HG03066 (cell line): Measurements from ENCODE around the gene GAS7.

Experiments used
- ATAC-seq: cut with Tn5 transposase; IDR thresholded peaks from one replicate; pipeline ENCODE4 v1.9.1; 2021; ENCODE audit warnings: low read depth; ENCODE audit not compliant: unreplicated experiment

Gene GAS7

GRCh38 chr17:10201680-10202079 is 3.3 kb upstream of the GAS7 start:
- no peak for ATAC-seq

DNA sequence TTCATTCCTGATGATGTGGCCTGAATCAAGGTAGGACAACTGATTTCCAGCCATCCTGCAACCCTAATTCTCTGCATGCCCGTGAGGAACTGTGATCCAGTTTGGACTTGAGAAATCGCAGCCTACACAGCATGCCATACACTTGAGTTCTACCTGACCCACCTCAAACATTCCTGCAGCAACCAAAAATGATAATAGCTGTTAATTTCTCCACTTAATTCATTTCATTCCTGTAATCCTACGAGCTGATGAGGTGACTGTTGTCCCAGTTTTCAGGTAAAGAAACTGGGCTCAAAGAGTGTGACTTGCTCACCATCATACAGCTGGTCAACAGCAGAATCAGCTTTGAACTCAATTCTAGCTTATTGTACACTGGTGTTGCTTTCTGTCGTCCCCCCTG is 2.2 kb upstream of the GAS7 start:
- no peak for ATAC-seq

GRCh38 chr17:10200016-10200415 is 1.6 kb upstream of the GAS7 start:
- no peak for ATAC-seq

GRCh38 chr17:10197721-10198508 is 491 bp downstream of the GAS7 start:
- ATAC-seq = peak; percentile 25

DNA sequence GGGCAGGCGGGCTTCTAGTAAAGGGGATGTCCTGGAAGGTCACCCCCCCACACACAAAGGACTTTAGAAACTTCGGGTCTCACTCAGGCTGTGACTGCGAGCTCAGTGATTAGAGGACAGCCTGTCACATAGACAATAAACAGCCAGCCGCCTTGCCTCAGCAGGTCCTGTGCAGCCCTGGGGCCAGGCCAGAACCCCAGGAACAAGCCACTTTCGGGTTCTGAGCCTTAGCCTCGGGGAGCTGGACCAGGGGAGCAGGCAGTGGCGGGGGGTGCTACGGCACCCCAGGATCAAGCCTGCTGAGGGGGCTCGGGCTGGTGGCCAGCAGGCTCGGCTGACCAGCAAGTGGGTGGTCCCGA is 1.1 kb downstream of the GAS7 start:
- ATAC-seq = no peak

GRCh38 chr17:10196941-10197340 is 1.5 kb downstream of the GAS7 start:
- no peak for ATAC-seq

- no peak for ATAC-seq
Measured at GRCh38 chr17:10196384-10196895, 2.0 kb downstream of the GAS7 start.

DNA sequence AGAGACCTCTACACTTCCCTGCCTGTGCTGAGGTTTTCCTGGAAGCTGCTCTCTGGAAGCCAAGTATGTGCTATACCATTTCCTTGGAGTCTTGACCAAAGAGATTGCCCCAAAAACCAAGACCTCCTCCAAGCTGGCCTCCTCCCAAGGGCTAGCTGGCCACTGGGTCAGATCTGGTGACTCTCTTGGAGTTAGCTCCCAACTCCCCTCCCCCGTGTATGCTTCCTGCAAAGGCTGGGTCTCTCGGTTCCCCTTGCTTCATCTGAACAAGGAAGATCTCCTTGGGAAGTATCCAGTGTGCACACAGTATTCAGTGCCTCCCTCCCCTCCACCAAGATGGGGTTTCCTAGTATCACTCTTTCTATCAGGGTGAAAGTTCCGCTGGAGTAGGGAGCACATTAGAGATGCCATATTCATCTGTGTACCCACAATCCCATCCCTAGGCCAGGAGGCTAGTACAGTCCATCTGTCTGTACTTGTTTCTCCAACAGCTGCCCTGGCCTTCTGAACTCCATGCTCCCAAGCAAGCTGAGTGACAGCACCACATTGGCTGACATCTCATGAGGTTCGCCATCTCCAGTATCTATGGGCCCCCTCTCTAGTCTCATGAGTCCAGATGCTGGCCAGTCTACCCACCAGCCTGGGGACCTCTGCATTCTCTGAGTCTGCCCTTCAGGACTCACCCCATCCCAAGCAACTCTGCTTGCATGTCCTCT is 3.2 kb downstream of the GAS7 start:
- ATAC-seq = no peak

DNA sequence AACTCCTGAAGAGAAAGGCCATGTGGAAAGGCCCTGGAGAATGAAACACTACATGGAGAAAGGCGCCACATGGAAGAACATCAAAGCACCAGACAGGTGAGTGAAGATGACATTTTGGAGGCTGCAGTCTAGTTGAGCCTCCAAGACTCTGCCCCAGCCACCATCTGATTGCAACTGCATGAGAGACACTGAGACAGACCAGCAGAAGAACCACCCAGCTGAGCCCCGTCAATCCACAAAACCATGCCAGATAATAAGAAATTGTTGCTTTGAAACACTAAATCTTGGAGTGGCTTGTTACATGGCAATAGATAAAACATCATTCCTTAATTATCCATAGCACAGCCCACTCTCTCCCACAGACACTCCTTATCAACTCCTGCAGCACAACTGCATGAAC is 4.8 kb downstream of the GAS7 start:
- no peak for ATAC-seq

DNA sequence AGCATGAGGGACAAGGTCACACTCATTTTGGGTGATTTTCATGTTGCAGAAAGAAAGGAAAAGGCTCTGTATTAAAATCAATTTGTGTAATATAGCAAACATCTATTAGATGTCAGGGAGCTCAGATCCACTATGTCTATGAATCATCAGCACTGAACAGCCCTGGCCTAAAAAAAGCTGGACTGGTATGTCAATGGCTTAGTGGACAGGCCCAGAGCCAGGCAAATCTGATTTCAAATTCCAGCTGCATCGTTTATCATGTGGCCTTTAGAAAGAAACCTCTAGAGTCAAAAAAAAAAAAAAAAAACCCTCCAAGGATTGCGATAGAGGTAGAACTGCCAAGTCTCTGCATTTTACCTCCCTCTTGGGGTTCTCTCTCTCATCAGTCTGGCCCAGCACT is 5.4 kb downstream of the GAS7 start:
- no peak for ATAC-seq

DNA sequence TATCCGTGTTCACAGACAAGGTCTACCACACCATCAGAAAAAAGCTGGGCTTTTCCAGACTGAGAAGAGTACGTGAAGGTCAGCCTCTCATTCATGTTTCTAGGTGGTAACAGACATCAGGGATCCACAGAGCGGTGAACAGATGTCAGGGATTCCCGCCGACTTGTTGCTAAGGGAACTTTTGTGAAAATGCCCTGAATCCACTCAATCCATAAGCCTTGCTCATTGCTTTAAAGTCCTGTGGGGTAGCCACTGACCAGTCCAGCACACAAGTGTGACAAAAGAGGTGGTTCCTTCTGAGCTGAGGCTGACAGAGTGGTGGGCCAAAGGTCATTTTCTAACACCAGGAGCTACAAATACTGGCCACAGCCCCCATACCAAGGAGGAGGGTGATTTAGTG is 5.9 kb downstream of the GAS7 start:
- no peak for ATAC-seq

- no peak for ATAC-seq
Measured at GRCh38 chr17:10187456-10187855, 10.9 kb downstream of the GAS7 start.

DNA sequence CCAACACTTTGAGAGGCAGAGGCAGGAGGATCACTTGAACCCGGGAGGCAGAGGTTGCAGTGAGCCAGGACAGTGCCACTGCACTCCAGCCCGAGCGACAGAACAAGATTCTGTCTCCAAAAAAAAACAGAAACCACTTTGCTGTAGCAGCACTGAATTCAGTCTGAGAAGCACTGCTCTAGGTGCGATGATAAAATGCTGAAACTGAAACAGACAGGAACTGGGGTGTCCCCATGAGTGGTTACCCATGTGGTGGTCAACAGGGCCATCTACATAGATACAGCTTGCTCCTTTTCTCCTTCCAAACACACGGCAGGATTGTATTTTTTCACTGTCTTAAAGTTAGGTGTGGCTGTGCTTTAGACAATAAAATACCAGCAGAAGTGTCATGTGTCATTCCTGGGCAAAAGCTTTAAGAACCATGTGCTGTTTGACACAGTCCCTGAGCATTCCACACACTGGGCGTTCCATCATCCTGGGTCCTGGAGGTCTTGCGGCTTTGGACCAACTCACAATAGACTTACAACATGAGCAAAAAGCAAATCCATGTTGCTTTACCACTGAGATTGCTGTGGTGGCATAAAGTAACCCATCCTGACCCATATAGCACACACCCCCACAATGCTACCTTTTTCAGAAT is 11.5 kb downstream of the GAS7 start:
- no peak for ATAC-seq

- ATAC-seq = no peak
Measured at GRCh38 chr17:10183931-10184930, 14.2 kb downstream of the GAS7 start.

DNA sequence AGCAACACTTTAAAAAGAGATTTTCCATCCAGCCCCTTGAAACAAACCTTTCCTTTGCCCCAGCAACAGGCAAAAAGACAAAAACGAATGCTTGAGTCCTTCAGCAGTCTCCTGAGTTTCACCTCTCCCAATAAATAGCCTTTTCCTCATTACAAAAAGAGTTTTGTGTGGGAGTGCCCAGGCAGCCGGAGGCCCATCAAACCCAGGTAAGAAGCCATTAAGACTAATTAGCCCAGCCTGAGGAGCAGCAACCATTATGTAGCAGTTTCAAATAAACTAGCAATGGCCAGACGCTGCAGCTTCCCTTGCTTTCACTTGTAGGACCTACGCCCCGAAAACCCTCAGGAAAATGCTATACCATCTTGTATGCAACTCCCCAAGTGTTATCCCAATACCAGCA is 15.6 kb downstream of the GAS7 start:
- no peak for ATAC-seq

DNA sequence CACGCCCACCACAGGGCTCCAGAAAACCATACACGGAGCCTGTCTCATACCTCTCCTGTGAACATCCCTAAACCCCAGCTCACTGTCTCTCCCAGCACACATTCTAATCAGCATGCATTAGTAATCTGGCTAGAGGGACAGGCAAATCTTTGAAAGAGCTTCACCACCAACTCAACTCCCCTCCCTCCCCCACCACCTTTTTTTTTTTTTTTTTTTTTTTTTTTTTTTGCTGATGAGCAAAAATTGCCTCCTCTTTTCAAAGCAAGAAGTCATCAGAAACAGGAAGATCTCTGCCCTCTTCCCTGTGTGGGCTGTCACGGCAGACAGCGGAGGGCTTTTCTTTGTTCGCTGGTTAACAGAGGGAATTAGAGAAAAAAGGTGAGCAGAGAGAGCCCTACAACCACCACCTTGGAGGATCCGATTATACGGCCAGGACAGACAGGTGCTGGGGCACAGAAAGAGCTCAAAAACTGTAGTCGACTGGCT is 19.9 kb downstream of the GAS7 start:
- no peak for ATAC-seq

DNA sequence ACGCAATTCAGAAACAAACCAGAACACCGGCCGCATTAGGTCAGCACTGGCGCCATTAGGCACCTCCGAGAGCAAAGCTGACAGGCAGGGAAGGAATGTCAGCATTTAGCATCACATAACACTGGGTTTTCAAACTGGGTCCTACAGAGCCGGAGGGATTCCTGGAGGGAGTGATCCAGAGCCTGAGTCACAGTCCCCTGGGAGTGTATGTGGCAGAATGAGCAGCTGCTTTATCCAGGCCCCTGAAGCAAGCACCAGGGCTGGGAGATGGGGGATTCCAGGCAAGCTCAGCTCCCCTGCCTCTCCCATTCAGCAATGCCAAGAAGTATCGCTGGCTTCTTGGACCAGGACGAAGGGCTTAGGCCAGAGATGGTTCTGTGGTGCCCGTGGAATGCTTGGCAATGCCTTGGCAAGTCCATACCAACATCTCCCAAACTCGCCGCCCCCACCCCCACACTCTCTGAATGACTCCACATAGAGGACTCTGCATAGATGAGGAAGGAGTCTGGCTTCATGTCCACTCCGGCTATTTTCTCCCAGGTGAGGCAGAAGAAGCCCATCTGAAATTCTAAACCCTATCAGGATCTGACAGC is 20.4 kb downstream of the GAS7 start:
- no peak for ATAC-seq

GRCh38 chr17:10177131-10177912 is 21.1 kb downstream of the GAS7 start:
- no peak for ATAC-seq

DNA sequence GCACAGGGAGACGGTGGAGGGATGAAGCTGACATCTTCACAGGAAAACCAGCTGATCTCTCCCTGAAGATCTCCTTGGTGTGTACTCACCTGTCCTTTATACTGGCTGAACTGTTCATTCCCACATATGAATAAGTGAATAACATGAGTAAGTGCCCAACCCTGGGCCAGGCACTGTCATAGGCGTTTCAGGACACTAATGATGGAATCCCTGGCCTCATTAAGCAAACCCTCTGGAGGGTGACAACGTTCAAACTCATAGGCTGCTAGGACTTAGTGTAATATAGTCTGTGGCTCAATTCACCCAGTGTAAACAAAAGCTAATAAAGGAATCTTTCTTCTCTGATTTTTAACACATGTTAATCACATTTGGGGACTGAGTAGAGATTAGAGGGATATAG is 24.5 kb downstream of the GAS7 start:
- no peak for ATAC-seq
